H7 (cell line): ENCODE measurements around the gene HIRIP3. TPM values are rescaled to one million over a fixed set of nuclear protein-coding genes. Genes with fewer than 3 reads are reported as not detected.
"Not testable (repeated sequence)": the region's sequence is repeated elsewhere in the genome, so short reads cannot be mapped to it uniquely, and the experiment has no call there.

Source experiments
- DNase-seq: peaks from one replicate; pipeline ENCODE4 v3.0.0; 2012
- H3K27me3 ChIP-seq: 2 replicates; pipeline ENCODE4 v1.6.0; 2011; ENCODE audit warnings: mild to moderate bottlenecking, low read length; ENCODE audit not compliant: control insufficient read depth, insufficient read depth
- H3K36me3 ChIP-seq: replicated peaks from 2 replicates; pipeline ENCODE4 v1.5.1; 2011; ENCODE audit warnings: low read length; ENCODE audit not compliant: control insufficient read depth, insufficient read depth
- H3K4me3 ChIP-seq: 2 replicates; pipeline ENCODE4 v1.5.1; 2011; ENCODE audit warnings: low read depth, mild to moderate bottlenecking, control low read depth, low read length, moderate library complexity; ENCODE audit not compliant: insufficient read depth
- total RNA-seq: library from RNA; depleted of rRNA; stranded (reverse); fragments of >200 nt; shearing (Covaris generic); gene quantifications from 2 replicates; pipeline ENCODE4 v1.2.3, GENCODE V29; 2014

Gene HIRIP3
- total RNA-seq, 1 experiment from 2014 or later = 20.5 TPM

DNA sequence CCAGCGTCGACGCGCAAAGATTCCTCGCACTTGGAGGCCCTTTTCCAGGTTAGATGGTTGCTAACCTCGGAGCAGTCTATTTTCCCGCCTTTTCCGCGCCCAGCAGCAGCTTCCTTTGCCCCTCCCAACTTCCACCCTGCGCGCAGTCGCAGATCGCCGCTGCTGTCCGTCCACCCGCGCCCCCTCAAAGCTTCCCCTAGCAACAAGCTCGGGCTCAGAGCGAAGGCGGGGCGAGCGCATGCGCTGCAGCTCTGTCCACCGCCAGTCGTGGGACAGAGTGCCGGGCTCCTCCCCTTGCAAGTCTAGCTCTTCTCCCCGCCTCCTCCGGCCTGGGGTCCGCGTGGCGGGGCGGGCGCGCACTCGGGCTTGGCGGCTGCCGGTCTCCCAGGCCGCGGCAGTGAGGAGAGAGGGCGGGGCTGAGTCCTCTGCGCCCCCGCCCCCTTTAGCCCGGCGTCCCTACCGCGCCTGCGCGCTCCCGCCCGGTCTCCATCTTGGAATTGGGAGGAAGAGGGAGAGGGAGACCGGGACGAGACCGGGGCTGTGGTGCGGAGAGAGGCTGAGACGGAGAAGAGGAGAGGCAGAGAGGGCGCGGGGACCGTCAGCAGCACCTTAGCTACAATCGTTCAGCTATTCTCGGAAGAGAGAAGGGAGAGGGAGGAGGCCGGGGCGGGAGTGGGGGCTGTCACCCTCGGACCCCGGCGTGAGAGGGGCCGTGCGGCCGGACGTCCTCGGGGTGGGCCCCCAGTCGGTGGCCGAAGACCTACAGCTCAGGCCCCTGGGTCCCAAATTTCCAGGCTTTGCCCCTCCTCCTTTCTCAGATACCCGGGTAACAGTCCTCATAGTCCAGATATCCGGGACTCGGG, 21.8 kb downstream of the HIRIP3 start, which contains the start of gene TAOK2:
Gene TAOK2, plus strand, starts transcription at position 485 of the 863 bp plus-strand sequence. CDS start 3,905 bp downstream, outside the sequence.
- peak within 1 kb of the TSS; percentile 90 for H3K4me3 ChIP-seq
- peak; percentile 100 for DNase-seq
- peaks cover 3% of the 10 kb centered on the region for H3K27me3 ChIP-seq
- peaks cover 17% of the 10 kb centered on the region for H3K36me3 ChIP-seq

DNA sequence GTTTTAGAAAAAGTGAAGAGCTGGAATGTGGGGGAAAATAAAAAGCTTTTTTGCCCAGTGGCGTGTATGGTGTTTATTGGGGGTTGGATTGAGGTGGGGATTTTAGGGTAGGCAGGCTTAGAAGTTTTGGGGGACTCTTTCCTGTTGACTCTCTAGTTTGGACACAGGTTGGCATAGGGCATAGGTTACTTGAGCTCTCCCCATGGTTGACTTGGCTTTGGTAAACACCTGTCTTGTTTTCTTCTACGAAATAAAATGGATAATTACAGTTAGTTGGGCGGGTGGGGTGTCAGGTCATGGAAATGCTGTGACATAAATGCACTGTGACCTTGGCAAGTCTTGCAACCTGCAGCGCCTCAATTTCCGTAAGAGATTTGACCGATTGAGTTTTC, 22.4 kb downstream of the HIRIP3 start:
- no peak for DNase-seq
- peaks cover 16% of the 10 kb centered on the region for H3K36me3 ChIP-seq
- H3K27me3 ChIP-seq = peaks cover 3% of the 10 kb centered on the region
- H3K4me3 ChIP-seq = no peak overlapping the region

DNA sequence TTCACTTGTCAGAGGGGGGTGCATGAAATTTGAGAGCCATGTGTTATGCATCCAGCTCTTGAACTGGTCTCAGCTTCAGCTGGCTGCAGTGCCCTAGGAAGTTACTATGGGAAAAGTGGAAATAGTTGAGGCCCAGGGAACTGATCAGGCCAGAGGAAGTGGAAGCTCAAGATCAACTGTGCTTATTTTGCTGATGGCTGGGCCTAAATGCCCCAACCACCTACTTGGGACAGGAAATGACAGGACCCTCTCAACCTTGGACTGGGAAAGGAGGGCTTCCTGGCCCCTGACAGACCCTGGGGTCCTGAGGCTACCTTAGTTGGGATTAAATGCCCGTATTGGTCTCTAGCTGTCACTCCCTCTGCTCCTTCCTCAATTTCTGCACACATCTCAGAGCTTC, 22.9 kb downstream of the HIRIP3 start:
- DNase-seq = no peak
- peaks cover 15% of the 10 kb centered on the region for H3K36me3 ChIP-seq
- H3K4me3 ChIP-seq = no peak overlapping the region
- H3K27me3 ChIP-seq = peaks cover 3% of the 10 kb centered on the region

DNA sequence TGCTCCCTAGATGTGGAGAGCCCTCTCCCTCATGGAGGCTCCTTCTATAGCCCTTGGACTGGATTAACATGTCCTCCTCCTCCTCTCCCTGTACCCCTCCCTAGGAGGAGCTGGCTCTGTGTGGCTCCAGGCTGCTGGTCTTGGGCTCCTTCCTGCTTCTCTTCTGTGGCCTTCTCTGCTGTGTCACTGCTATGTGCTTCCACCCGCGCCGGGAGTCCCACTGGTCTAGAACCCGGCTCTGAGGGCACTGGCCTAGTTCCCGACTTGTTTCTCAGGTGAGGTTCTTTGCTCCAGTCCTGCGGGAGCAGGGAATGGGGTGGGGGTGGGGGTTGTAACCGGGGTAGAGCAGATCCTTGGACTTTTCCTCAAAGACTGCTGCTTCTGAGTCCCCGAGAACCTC, 24.1 kb downstream of the HIRIP3 start:
- H3K4me3 ChIP-seq = no peak overlapping the region
- peaks cover 15% of the 10 kb centered on the region for H3K36me3 ChIP-seq
- H3K27me3 ChIP-seq = peaks cover 3% of the 10 kb centered on the region
- no peak for DNase-seq

DNA sequence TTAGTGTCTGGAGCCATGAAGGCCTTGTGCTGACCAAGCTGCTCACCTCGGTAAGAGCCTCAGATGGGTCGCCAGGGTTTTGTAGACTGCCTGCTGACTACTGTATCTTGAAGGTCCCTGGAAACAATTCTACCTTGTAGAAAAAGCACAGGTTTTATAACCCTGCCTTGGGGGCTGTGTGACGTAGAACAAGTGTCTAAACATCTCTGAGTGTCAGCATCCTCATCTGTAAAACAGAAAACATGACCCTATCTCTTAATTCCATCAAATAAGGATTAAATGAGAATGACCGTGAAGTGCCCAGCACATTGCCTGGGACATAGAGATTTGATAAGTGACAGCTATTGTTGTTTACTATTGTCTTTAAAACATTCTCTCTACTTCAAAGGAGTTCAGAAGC, 27.2 kb downstream of the HIRIP3 start:
- no peak for DNase-seq
- Histone ChIP-seq H3K36me3 (peaks cover 15% of the 10 kb centered on the region), H3K4me3 (no peak overlapping the region), H3K27me3 (peaks cover 3% of the 10 kb centered on the region)

DNA sequence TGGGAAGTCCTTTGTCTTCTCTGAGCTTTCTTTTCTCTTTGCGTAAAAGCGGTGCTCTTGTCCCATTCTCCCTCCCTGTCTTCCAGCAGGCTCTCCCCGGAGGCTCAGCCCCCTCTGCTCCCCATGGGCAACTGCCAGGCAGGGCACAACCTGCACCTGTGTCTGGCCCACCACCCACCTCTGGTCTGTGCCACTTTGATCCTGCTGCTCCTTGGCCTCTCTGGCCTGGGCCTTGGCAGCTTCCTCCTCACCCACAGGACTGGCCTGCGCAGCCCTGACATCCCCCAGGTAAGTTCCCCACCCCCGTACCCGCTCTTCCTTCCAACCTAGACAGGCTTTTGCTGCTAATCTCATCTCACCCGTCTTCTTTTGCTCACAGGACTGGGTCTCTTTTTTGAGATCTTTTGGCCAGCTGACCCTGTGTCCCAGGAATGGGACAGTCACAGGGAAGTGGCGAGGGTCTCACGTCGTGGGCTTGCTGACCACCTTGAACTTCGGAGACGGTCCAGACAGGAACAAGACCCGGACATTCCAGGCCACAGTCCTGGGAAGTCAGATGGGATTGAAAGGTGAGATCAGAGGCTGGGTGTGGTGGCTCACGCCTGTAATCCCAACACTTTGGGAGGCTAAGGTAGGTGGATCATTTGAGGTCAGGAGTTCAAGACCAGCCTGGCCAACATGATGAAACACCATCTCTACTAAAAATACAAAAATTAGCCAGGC, 32.2 kb downstream of the HIRIP3 start:
- Histone ChIP-seq H3K4me3 (no peak overlapping the region), H3K36me3 (peaks cover 3% of the 10 kb centered on the region; the same call in 1 of the 2 replicates), H3K27me3 (no peaks in the 10 kb centered on the region)
- peak; percentile 43 for DNase-seq

DNA sequence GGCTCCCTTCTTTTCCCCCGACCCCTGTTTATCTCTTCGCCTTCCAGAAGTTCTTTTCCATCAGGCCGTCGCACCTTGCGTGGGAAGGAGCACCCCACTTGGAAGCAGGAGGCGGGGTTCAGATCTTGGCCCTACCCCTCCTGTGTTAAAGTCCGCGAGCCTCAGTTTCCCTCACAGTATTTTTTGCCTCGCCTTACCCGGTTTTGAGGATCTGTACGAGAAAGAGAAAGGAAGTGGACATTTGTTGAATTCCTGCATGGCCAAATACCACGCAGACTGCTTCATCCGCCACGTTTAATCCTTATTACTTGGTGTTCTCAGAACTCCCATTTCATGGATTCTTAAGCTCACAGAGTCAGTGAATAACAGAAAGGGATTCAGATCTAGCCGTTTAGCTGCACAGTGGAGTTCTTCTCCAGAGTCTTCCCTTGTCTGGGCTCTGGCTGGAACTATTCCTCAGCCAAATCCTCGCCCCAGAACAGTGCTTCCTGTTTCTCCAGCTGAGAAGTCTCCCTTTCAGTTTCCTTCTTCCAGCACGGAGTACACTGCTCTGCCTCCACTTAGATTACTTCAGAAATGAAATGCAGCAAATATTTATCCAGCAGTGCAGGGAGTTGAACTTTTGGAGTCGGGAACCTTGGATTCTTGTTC, 32.9 kb downstream of the HIRIP3 start:
- DNase-seq = peak; percentile 56
- Histone ChIP-seq H3K4me3 (peak overlapping the region; percentile 80), H3K27me3 (no peaks in the 10 kb centered on the region), H3K36me3 (no peaks in the 10 kb centered on the region)

DNA sequence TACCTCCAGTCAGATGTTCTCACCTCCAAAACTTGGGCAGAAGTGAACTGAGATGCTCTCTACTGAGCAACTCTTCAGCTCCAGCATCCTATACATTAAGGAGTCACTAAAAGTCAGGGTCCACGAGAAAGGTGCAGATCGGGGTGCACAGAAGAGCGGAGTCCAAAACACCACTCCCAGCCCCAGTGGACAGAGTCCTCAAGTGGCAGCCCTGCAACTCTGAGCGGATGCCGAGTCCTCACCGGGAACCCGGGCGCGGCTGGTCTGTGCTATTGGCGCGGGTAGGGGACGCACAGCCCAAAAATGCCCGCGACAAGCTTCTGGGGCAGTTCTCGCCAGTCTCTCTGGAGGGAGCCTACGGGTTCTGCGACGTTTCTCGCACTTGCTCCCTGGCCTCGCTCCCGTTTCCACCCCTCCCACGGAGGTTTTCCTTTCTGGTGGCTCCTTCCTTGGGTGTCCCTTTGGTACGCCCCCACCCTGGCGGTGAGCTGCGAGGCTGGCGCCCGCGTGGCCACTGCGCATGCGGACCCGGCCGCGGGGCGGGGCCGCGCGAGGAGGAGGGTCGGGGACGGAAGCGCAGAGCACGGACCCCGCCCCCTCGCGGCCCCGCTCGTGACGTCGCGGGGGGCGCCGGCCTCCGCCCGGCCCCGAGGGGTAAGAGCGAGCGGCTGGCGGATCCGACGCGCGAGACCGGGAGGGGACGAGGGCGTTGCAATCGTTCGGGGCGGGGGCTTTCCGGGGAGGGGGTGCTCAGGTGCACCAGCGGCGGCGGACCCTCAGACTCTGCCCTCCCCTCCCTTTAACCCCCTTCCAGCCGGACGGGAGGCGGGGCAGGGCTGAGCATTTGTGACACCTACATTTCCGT, 33.7 kb downstream of the HIRIP3 start, which contains the start of gene TMEM219:
Gene TMEM219, plus strand, starts transcription at position 601 of the 865 bp plus-strand sequence. CDS start 1,065 bp downstream, outside the sequence.
- Histone ChIP-seq H3K27me3 (no peaks in the 10 kb centered on the region), H3K4me3 (peak within 1 kb of the TSS; percentile 80), H3K36me3 (no peaks in the 10 kb centered on the region)
- peak; percentile 99 for DNase-seq

DNA sequence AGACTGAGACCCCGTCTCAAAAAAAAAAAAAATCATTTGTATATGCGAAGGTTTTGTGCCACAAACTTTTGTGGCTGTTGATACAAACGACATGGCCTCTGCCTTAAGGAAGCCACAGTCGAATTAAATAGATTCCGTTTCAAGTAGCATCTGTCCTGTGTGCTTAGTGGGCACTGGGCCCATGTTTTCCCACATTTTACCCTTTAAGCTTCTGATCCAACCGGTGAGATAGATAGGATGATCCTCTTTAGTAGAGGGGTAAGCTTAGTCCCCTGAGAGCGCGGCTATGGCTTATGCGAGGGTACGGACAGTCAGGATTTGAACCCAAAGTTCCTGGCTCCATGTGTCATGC, 34.3 kb downstream of the HIRIP3 start:
- H3K4me3 ChIP-seq = peak overlapping the region; percentile 80
- H3K27me3 ChIP-seq = no peaks in the 10 kb centered on the region
- no peak for DNase-seq
- H3K36me3 ChIP-seq = no peaks in the 10 kb centered on the region

DNA sequence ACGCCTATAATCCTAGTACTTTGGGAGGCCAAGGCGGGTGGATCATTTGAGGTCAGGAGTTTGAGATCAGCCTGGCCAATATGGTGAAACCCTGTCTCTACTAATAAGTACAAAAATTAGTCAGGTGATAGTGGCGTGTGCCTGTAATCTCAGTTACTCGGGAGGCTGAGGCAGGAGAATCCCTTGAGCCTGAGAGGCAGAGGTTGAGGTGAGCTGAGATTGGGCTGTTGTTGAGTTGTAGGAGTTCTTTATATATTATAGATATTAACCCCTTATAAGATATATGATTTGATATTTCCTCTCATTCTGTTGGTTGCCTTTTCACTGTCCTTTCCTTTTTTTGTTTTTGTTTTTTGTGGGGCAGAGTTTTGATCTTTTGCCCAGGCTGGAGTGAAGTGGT, 35.6 kb downstream of the HIRIP3 start:
- H3K36me3 ChIP-seq, H3K4me3 ChIP-seq, H3K27me3 ChIP-seq, DNase-seq: not testable (repeated sequence)

DNA sequence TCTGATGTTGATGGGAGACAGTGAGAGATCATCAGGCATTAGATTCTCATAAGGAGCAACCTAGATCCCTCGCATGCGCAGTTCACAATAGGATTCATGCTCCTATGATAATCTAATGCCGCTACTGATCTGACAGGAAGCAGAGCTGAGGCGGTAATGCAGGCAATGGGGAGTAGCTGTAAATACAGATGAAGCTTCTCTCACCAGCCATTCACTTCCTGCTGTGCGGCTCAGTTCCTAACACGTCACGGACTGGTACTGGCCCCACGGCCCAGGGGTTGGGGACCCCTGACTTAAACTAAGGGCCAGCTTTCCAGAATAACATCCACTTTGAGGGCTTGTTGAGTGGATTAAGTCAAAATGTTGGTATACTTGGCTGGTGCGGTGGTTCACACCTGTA, 36.1 kb downstream of the HIRIP3 start:
- H3K27me3 ChIP-seq = no peaks in the 10 kb centered on the region
- H3K4me3 ChIP-seq = no peak overlapping the region
- DNase-seq = no peak
- no peaks in the 10 kb centered on the region for H3K36me3 ChIP-seq

DNA sequence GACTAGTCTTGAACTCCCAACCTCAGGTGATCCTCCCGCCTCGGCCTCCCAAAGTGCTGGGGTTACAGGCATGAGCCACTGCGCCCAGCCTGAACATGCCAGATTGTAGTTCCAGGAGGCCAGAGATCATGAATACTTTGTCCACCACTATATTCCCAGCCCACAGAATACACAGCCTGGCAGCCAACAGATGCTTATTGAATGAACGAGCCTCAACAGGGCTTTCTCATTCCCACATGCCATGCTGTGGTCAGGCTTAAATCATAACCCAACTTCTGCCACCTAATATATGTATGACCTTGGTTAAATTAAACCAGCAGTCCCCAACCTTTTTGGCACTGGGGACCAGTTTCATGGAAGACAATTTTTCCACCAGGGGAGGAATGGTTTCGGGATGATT, 36.7 kb downstream of the HIRIP3 start:
- DNase-seq = no peak
- Histone ChIP-seq H3K4me3 (no peak overlapping the region), H3K27me3 (no peaks in the 10 kb centered on the region), H3K36me3 (no peaks in the 10 kb centered on the region)

DNA sequence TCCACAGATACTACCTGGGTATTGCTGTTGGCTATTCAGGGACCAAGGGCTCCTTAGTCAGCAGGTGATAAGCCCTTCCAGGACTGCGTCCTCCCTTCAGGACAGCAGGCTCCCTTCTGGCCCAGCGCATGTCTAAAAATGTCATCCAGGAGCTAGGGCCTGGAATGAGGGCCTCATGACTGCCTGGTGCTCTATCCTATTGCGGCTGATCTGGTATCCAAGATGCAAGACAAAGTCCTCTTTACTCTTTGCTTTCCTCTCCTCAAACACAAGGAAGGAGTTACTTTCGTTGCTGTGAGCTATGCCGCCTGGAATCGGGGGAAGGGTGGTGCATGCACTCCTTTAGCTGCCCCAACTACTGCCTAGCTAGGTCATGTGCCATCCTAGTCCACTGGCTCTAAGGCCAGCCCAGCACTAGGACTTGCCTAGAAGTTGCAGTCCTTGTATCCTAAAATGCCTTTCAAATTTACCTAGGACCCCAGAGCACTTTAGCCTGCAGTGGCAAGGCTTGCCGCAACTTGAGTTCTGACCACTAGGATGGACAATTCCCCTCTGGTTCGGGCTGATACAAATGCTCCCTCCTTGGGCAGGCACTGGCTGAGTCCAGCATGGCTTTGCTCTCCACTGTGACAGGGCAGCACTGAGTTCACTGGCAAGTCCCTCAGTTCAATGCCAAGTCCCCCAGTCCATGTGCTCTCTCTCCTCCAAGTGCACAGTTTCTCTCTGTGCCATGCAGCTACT, 43.6 kb downstream of the HIRIP3 start:
- DNase-seq = no peak
- no peaks in the 10 kb centered on the region for H3K27me3 ChIP-seq
- H3K4me3 ChIP-seq = no peak overlapping the region
- no peaks in the 10 kb centered on the region for H3K36me3 ChIP-seq
